AG04449 (cell line): ENCODE results near the gene TEPSIN.

Experiments
- CTCF ChIA-PET: fragments of 350-600 bp; formaldehyde crosslinking; extraction: SDS; loops from one replicate; lab custom pipeline; 2021; ENCODE audit warnings: antibody characterized with exemption; lab: Yijun Ruan, JAX
- POLR2A ChIA-PET: fragments of 400-600, 350-600 bp; formaldehyde crosslinking; extraction: SDS; loops from one replicate; lab custom pipeline; 2020; ENCODE audit warnings: antibody characterized with exemption, inconsistent platforms; lab: Yijun Ruan, JAX
- DNase-seq: peaks from one replicate; pipeline ENCODE4 v3.0.0-alpha.2; 2010; ENCODE audit warnings: low read depth, low spot score
- H3K4me3 ChIP-seq: 2 replicates; pipeline ENCODE4 v1.5.1; 2011; ENCODE audit warnings: low read depth, mild to moderate bottlenecking, control low read depth, low read length
- TF ChIP-seq, protein P1 (sequence below): IDR thresholded peaks from one replicate; pipeline ENCODE4 v1.5.1; 2011; ENCODE audit warnings: mild to moderate bottlenecking, moderate library complexity, low read length, control low read depth, inconsistent platforms; ENCODE audit not compliant: insufficient read depth; ENCODE audit errors: missing control alignments

The TEPSIN gene

DNA sequence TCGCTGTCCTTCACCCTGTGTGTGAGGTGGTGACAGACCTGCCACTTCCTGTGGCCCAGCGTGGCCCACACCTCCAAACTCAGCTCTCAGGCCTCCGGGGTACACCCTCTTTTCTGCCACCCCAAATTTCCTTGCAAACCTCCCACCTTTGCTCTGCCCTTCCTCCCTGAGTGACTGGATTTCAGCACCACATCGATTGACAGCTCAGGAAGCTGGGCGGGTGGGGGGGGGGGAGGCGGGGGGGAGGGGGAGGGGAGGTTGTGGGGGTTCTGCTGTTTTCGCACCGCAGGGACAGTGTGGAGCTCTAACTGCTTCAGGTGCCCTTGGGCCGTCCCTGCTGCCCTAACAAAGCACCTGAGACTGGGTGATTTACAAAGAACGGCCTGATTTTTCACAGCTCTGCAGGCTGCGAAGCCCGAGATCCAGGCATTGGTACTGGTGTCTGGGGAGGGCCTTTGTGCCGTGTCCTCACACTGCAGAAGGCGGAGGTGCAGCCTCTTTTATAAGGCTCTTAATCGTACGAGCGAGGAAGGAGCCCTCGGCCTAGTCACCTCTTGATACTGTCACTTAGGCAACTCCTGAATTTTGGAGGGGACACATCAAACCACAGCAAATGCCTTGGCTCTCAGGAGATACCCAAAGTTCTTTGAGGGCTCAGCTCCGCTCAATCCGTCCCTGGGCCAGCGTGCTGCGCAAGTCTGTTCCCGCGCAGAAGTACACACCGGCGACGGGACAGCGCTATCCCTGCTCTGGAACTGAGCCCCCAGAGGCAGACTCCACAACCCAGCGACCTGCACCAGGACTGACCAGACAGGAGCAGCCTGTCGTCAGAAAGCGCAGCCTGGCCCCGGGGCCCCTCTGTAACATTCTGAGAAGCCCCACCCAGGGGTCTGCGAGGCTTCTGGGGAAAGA, 3.8 kb upstream of the TEPSIN start:
- TF ChIP-seq, protein P1, sequence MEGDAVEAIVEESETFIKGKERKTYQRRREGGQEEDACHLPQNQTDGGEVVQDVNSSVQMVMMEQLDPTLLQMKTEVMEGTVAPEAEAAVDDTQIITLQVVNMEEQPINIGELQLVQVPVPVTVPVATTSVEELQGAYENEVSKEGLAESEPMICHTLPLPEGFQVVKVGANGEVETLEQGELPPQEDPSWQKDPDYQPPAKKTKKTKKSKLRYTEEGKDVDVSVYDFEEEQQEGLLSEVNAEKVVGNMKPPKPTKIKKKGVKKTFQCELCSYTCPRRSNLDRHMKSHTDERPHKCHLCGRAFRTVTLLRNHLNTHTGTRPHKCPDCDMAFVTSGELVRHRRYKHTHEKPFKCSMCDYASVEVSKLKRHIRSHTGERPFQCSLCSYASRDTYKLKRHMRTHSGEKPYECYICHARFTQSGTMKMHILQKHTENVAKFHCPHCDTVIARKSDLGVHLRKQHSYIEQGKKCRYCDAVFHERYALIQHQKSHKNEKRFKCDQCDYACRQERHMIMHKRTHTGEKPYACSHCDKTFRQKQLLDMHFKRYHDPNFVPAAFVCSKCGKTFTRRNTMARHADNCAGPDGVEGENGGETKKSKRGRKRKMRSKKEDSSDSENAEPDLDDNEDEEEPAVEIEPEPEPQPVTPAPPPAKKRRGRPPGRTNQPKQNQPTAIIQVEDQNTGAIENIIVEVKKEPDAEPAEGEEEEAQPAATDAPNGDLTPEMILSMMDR, result no peak
- ChIA-PET CTCF (interaction anchor here (0.6 to 1.5 kb wide), 4 partner anchors 99 to 358 kb away, joined by 3 to 10 read pairs (median 3); no protein-coding TSS in a partner anchor), POLR2A (no interaction called here)
- no peak for DNase-seq
- H3K4me3 ChIP-seq, result no peak overlapping the region

DNA sequence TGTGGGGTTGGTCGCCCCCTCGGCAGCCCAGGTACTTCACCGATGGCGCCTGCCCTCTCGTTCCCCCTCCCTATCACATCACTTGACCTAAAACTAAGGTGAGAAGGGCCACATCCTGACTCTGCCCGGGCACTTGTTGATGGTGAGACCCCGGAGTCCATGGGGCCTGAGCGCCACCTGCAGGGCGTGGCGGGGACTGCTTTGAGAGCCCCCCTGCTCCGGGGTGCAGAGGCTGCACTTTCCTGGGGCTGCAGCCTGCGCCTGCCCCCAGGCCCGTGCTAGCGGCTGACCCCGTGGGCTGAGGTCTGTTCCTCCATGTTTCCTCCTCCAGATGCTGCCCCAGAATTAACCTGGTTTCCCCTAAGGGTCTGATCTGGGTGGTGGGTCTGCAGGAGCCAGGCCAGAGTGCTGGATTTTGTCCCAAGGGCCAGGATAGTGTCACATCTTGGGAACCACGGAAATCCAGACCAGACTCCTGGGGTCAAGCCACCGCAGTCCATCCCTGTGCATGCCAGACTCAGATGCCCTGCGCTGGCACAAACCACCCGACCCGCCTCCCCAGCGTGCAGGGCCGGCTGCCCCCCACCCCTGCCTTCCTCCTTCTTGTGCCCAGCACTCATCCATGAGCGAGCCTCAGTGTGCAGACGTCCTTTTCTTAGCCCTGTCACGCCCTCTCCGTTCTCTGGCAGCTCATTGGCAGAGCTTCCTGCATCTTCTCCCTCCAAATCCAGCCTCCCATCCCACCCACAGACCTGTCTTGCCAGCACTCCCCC, 3.0 kb upstream of the TEPSIN start:
- POLR2A ChIA-PET, result no interaction called here
- H3K4me3 ChIP-seq, result no peak overlapping the region
- DNase-seq, result no peak
- TF ChIP-seq, protein P1, result peak; percentile 87
- CTCF ChIA-PET, result interaction anchor here (0.6 to 1.5 kb wide), 4 partner anchors 99 to 359 kb away, joined by 3 to 10 read pairs (median 3); no protein-coding TSS in a partner anchor

DNA sequence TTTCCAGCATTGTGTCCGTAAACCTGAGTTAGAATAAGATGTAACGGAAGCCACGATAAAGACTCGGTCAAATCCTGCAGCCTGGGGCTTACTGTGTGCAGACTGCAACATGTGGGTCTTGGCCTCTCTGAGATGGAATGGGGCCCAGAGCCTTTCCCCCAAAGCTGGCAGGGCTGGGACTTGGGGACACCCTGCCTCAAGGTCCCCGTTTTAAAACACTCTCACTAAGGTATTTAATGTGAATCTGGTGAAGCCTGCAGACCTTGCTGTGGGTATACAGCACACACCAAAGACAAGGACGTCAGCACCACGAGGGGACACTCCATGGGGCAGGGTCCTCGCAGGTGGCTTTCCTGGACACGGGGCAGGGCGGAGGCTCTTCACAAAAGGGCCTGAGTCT, 2.3 kb upstream of the TEPSIN start:
- H3K4me3 ChIP-seq, result no peak overlapping the region
- CTCF ChIA-PET, result interaction anchor here (1.0 to 1.5 kb wide), 6 partner anchors 10 to 139 kb away, joined by 3 to 9 read pairs (median 4); no protein-coding TSS in a partner anchor
- POLR2A ChIA-PET, result no interaction called here
- no peak for DNase-seq
- TF ChIP-seq, protein P1, result no peak

DNA sequence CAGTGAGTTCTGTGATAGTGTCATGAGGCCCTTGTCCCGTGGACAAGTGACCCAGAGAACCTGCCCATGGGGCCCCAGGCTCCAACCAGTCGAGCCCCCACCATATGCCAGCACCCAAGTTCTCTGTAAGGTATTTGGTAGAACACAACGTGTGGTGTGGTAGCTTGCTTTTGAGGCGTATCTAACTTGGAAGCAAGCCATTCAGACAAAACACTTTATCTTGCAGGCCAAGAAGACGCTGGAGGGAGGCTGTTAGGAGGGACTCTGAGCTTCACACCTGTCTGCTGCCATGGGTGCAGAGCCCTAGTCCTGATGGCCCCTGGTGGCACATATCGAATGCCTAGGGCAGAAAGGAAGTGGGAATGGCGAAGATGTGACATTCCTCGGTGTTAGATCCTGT, 1.9 kb upstream of the TEPSIN start:
- ChIA-PET CTCF (interaction anchor here (1.0 to 1.5 kb wide), 7 partner anchors 10 to 252 kb away, joined by 3 to 9 read pairs (median 4); no protein-coding TSS in a partner anchor), POLR2A (no interaction called here)
- TF ChIP-seq, protein P1, result no peak
- DNase-seq, result no peak
- peak overlapping the region; percentile 18; the same call in 1 of the 2 replicates for H3K4me3 ChIP-seq

DNA sequence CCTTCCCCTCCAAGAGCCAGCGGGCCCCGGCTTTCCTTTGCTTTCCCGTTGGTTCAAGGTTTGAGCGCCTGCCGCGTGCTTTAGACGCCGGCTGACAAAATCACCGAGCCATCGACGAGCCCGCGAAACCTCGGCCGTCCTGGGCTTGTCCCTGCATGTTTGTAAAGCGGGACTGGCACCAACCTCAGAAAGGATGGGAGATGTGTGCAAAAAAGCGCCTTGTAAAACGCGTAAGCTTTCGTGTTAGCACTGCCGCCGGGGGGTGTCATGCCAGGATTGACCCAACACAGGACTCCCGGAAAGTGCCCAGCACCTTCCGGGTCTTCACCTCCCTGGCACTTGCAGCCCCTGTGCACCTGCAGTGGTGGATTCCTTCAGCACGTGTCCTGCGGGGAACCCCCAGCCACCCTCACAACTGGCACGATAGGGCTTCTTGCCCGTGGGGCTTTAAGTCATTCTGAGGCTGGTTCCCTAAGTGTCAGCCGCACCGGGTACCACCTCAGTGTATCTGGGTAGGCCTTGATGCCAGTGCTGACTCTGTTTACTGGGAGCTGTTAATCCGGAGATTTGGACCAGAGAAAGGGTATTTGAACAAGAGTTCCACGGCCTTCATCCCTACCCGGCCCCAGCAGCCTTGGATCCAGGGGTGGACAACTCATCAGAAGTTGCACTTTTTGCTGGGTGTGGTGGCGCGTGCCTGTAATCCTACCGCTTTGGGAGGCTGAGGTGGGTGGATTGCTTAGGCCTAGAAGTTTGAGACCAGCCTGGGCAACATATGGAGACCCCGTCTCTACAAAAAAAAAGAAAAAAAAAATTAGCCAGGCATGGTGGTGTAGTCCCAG, 1.1 kb upstream of the TEPSIN start:
- ChIA-PET CTCF (interaction anchor here (0.7 to 1.8 kb wide), 11 partner anchors 11 to 251 kb away, joined by 3 to 13 read pairs (median 4); no protein-coding TSS in a partner anchor), POLR2A (interaction anchor here (0.6 to 1.1 kb wide), 4 partner anchors 99 to 272 kb away, joined by 3 to 4 read pairs (median 3); partner anchors contain the start of gene ACTG1)
- DNase-seq, result no peak
- TF ChIP-seq, protein P1, result no peak
- peak overlapping the region; percentile 75 for H3K4me3 ChIP-seq
